Skeletal muscle tissue (tissue), 4 donors: Measurements from ENCODE around the gene RET. TPM values are rescaled to one million over a fixed set of nuclear protein-coding genes. Genes with fewer than 3 reads are reported as not detected.

Source experiments
- H3K27ac ChIP-seq: one replicate; pipeline ENCODE4 v1.7.0; 2013; ENCODE audit warnings: mild to moderate bottlenecking, low read depth, low read length, inconsistent platforms
- H3K27me3 ChIP-seq, 3 donors: one replicate each; pipeline ENCODE4 v1.7.0; 2013; ENCODE audit warnings: low read length in 3 of 3; ENCODE audit not compliant: control insufficient read depth in 3 of 3, insufficient read depth in 3 of 3
- H3K36me3 ChIP-seq, 3 donors: one replicate each; pipeline ENCODE4 v1.7.0; 2013; ENCODE audit warnings: low read length in 3 of 3; ENCODE audit not compliant: control insufficient read depth in 3 of 3, insufficient read depth in 3 of 3
- H3K4me1 ChIP-seq, 3 donors: one replicate each; pipeline ENCODE4 v1.7.0; 2013; ENCODE audit warnings: low read length in 3 of 3, mild to moderate bottlenecking in 3 of 3; ENCODE audit not compliant: control insufficient read depth in 3 of 3, insufficient read depth in 3 of 3
- H3K4me3 ChIP-seq, 3 donors: one replicate each; pipeline ENCODE4 v1.7.0; 2013; ENCODE audit warnings: low read length in 3 of 3
- H3K9ac ChIP-seq, 3 donors: one replicate each; pipeline ENCODE4 v1.7.0; 2013; ENCODE audit warnings: low read length in 3 of 3, mild to moderate bottlenecking in 3 of 3, moderate library complexity in 2 of 3, low read depth in 1 of 3
- H3K9me3 ChIP-seq, 3 donors: one replicate each; pipeline ENCODE4 v1.7.0; 2013; ENCODE audit warnings: low read length in 3 of 3; ENCODE audit not compliant: control insufficient read depth in 3 of 3
- total RNA-seq: library from RNA; depleted of rRNA; stranded (reverse); fragments of >200 nt; gene quantifications from one replicate; pipeline ENCODE4 v1.2.3, GENCODE V29; 2014
- donor health status: Osteomylitis.

Gene RET
- total RNA-seq, 1 donor from 2014 or later = 1.6 TPM

- H3K9ac ChIP-seq = no peak overlapping the region
- H3K27ac ChIP-seq = no peak overlapping the region
- H3K4me3 ChIP-seq = no peak overlapping the region
- peaks cover 0 to 3% (median 0%) of the 10 kb centered on the region in 3 donors for H3K4me1 ChIP-seq
- H3K27me3 ChIP-seq = peaks cover 5 to 7% (median 7%) of the 10 kb centered on the region in 3 donors
- H3K36me3 ChIP-seq = no peaks in the 10 kb centered on the region
- no peaks in the 10 kb centered on the region for H3K9me3 ChIP-seq
Measured at GRCh38 chr10:43055217-43055616, 21.7 kb upstream of the RET start.

- no peaks in the 10 kb centered on the region for H3K9me3 ChIP-seq
- no peak overlapping the region for H3K4me3 ChIP-seq
- no peak overlapping the region for H3K9ac ChIP-seq
- H3K4me1 ChIP-seq = peaks cover 0 to 7% (median 0%) of the 10 kb centered on the region in 3 donors
- peaks cover 5 to 7% (median 7%) of the 10 kb centered on the region in 3 donors for H3K27me3 ChIP-seq
- no peak overlapping the region for H3K27ac ChIP-seq
- no peaks in the 10 kb centered on the region for H3K36me3 ChIP-seq
Measured at GRCh38 chr10:43055991-43056567, 20.8 kb upstream of the RET start.

GRCh38 chr10:43056568-43057011 is 20.3 kb upstream of the RET start:
- Histone ChIP-seq H3K27ac (no peak overlapping the region), H3K4me3 (no peak overlapping the region), H3K4me1 (peaks cover 0 to 7% (median 0%) of the 10 kb centered on the region in 3 donors), H3K27me3 (peaks cover 5 to 7% (median 7%) of the 10 kb centered on the region in 3 donors), H3K9ac (no peak overlapping the region), H3K36me3 (no peaks in the 10 kb centered on the region), H3K9me3 (no peaks in the 10 kb centered on the region)

GRCh38 chr10:43057231-43057711 is 19.6 kb upstream of the RET start:
- Histone ChIP-seq H3K9me3 (no peaks in the 10 kb centered on the region), H3K9ac (no peak overlapping the region), H3K4me1 (peaks cover 0 to 7% (median 0%) of the 10 kb centered on the region in 3 donors), H3K36me3 (no peaks in the 10 kb centered on the region), H3K27ac (no peak overlapping the region), H3K27me3 (peaks cover 5 to 7% (median 7%) of the 10 kb centered on the region in 3 donors), H3K4me3 (no peak overlapping the region)

- no peaks in the 10 kb centered on the region for H3K36me3 ChIP-seq
- peaks cover 0 to 7% (median 0%) of the 10 kb centered on the region in 3 donors for H3K4me1 ChIP-seq
- no peak overlapping the region for H3K27ac ChIP-seq
- H3K4me3 ChIP-seq = no peak overlapping the region
- no peaks in the 10 kb centered on the region for H3K9me3 ChIP-seq
- H3K27me3 ChIP-seq = peaks cover 5 to 7% (median 7%) of the 10 kb centered on the region in 3 donors
- no peak overlapping the region for H3K9ac ChIP-seq
Measured at GRCh38 chr10:43057831-43058340, 19.0 kb upstream of the RET start.

- Histone ChIP-seq H3K27me3 (peaks cover 5 to 7% (median 7%) of the 10 kb centered on the region in 3 donors), H3K36me3 (no peaks in the 10 kb centered on the region), H3K9ac (no peak overlapping the region), H3K4me3 (no peak overlapping the region), H3K27ac (no peak overlapping the region), H3K9me3 (no peaks in the 10 kb centered on the region), H3K4me1 (peaks cover 0 to 7% (median 0%) of the 10 kb centered on the region in 3 donors)
Measured at GRCh38 chr10:43058716-43059335, 18.0 kb upstream of the RET start.

GRCh38 chr10:43059336-43059720 is 17.5 kb upstream of the RET start:
- Histone ChIP-seq H3K36me3 (no peaks in the 10 kb centered on the region), H3K9me3 (no peaks in the 10 kb centered on the region), H3K4me3 (no peak overlapping the region), H3K27ac (no peak overlapping the region), H3K27me3 (peaks cover 5 to 7% (median 7%) of the 10 kb centered on the region in 3 donors), H3K9ac (no peak overlapping the region), H3K4me1 (peaks cover 0 to 7% (median 0%) of the 10 kb centered on the region in 3 donors)

- Histone ChIP-seq H3K27me3 (peaks cover 3 to 7% (median 5%) of the 10 kb centered on the region in 3 donors), H3K4me3 (no peak overlapping the region), H3K27ac (no peak overlapping the region), H3K9me3 (no peaks in the 10 kb centered on the region), H3K4me1 (peaks cover 0 to 7% (median 0%) of the 10 kb centered on the region in 3 donors), H3K36me3 (no peaks in the 10 kb centered on the region), H3K9ac (peak overlapping the region in 1 of 3 donors; percentile 8)
Measured at GRCh38 chr10:43059828-43060227, 17.0 kb upstream of the RET start.

- Histone ChIP-seq H3K4me1 (peaks cover 0 to 7% (median 0%) of the 10 kb centered on the region in 3 donors), H3K27me3 (peaks cover 3 to 7% (median 5%) of the 10 kb centered on the region in 3 donors), H3K4me3 (no peak overlapping the region), H3K27ac (no peak overlapping the region), H3K9me3 (no peaks in the 10 kb centered on the region), H3K36me3 (no peaks in the 10 kb centered on the region), H3K9ac (peak overlapping the region in 1 of 3 donors; percentile 8)
Measured at GRCh38 chr10:43060291-43060690, 16.6 kb upstream of the RET start.

- Histone ChIP-seq H3K9me3 (no peaks in the 10 kb centered on the region), H3K27me3 (peaks cover 3 to 7% (median 5%) of the 10 kb centered on the region in 3 donors), H3K4me1 (peaks cover 0 to 7% (median 0%) of the 10 kb centered on the region in 3 donors), H3K9ac (no peak overlapping the region), H3K27ac (no peak overlapping the region), H3K4me3 (no peak overlapping the region), H3K36me3 (no peaks in the 10 kb centered on the region)
Measured at GRCh38 chr10:43061331-43061730, 15.5 kb upstream of the RET start.
